Stimulated activated CD8-positive, alpha-beta memory T cell treated with anti-CD3 and anti-CD28 coated beads, Interleukin-12 subunit alpha, Interleukin-12 subunit beta, amount 100 ng/mL, for 24 hours (primary cell): Measurements from ENCODE around the gene IGF2R.
"Not testable (repeated sequence)": the region's sequence is repeated elsewhere in the genome, so short reads cannot be mapped to it uniquely, and the experiment has no call there.

Experiments
- DNase-seq: peaks from one replicate; pipeline ENCODE4 v3.0.0-alpha.2; 2020; ENCODE audit errors: extremely low read depth

The IGF2R gene

DNA sequence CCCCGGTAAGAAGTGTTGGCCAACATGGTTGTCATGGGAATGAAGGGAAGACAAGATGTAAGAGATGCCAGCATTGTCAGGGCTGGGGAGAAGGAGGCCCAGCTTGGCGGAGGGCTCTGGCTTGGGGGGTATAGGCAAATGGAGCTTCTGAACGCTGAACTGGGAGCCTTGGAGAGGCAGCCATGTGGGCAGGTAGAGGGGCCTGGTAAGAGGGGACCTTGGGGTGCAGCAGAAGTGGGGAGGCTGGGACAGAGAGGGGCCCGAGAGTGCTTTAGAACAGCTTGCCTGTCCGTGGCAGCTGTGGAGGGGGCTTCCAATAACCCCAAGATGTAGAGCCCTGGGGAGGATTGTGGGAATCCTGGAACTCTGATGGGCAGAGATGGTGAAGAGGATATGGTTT, 155.7 kb downstream of the IGF2R start:
- no peak for DNase-seq

DNA sequence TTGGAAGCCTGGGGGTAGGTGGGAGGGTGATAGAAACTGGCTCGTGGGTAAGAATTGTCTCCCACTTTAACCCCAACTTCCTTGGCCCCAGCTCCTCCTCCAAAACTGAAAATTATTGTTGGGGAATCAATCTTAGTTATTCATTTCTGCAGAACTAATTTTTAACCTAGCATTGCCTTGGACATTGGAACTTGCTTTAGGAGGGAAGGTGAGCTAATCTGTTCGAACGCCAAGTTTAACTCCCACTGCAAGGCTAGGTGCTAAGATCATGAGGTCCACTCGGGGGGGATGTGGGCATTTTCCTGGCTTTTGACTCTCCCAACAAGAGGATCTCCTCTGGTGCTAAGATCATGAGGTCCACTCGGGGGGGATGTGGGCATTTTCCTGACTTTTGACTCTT, 156.2 kb downstream of the IGF2R start:
- not testable (repeated sequence) for DNase-seq

DNA sequence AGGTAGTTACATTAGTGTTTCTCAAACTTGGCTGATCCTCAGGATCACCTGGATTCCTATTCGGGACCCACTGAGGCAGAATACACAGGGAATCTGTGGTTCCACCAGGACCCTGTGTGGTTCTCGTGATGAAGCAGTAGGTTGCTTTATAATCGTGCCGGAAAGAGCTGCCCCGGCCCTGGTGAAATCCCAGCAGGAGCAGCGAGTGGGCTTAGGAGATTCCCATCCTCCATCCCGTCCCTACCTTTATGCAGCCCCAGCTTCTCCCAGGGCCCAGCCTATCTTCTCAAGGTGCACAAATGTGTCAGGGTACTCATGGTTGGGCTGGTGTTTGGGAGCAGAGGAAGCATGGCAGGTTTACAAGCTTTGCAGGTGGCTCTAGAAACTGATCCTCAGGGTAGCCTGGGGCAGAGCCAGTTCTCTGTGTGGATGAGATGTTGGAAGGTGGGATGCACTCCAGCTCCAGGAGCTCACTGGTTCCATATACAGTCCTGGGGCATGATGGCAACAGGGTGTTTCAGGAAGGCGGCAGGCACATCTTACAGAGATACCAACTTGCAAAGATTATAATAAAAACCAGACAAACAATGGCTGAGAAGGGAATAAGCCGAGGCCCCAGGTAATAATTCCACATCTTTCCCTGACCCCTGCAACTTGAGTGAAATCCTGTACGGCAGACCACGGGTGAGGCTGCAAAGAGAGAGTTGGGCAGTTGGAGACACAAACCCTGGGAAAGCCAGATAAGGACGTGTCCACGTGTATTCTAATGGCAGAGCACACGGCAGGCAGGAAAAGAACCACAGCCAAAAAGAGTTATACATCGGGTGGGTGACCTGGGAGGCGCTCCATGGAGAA, 158.6 kb downstream of the IGF2R start:
- DNase-seq, result no peak

DNA sequence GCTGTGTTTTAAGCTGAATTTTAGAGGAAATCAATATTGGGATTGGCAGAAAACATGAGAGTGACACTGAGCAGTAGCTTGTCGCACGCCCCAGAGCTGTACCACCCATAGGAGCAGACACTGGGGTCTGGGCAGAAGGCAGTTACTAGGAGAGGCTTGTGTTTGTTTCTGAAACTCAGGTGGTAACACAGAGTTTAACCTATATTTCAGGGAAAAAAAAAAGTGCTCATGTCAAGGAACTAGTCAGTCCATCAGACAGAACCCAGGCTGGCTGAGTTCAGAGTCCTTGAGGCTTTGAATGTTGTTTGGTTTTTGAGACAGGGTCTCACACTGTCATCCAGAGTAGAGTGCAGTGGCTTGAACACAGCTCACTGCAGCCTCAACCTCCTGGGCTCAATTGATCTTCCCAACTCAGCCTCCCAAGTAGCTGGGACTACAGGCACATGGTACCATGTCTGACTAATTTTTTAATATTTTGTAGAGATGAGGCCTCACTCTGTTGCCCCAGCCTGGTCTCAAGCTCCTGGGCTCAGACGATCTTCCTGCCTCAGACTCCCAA, 159.3 kb downstream of the IGF2R start:
- no peak for DNase-seq

DNA sequence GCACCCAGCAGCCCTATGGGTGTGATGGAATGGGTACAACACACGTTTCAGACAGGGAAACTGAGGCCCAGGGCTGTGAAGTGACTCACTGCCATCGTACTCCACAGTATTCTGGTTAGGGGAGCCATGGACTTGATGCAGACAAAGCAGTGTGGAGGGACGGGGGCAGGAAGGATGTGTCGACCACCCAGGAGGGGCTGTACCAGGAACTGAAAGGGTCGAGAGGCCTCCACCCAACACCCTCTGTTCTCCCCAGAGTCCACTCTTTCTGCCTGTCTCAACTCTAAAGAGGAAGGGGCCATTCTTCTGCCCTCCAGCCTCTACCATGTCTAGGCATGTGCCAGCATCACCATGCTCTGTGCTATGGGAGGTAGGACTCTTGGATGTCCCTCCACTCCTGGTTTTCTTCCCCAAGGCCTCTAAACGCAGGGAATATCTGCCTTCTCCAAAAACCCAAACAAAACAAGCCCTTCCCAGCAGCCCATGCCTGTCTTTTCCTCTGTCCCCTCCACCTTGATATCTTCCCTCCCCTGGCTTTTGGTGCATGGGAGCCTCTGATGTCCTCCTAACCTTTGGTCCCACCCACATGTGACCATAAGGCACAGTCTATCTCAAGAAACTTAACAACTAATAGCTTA, 160.1 kb downstream of the IGF2R start:
- DNase-seq, result no peak

DNA sequence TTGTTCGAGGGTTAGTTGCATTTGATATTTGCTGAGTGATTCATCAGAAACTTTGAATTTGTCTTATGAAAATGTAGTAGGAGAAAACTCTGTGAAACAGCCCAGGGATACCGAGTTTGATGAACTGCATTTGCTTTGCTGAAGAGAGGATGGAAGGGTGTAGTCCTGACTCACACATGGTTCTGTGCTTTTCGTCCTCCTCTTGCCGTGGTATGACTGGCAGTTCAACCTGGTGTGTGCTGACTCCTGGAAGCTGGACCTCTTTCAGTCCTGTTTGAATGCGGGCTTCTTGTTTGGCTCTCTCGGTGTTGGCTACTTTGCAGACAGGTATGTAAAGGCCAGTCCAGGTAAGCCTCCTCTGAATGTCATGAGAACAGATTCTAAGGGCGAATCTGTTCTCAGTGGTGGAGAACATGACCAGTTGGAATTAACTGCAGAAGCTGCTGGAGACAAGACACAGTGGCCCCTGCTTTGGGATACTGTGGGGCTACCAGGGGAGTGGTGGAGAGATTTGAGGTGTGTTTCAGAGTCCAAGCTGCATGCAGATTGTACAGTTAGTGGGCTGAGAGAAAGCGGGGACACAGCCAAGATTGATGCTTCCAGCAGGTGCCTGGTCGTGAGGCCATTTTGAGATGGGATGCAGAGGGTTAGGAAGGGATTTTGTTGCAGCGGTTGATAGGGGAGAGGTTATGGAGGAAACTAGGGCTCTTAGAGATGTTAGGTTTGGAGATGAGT, 161.2 kb downstream of the IGF2R start:
- DNase-seq, result no peak

DNA sequence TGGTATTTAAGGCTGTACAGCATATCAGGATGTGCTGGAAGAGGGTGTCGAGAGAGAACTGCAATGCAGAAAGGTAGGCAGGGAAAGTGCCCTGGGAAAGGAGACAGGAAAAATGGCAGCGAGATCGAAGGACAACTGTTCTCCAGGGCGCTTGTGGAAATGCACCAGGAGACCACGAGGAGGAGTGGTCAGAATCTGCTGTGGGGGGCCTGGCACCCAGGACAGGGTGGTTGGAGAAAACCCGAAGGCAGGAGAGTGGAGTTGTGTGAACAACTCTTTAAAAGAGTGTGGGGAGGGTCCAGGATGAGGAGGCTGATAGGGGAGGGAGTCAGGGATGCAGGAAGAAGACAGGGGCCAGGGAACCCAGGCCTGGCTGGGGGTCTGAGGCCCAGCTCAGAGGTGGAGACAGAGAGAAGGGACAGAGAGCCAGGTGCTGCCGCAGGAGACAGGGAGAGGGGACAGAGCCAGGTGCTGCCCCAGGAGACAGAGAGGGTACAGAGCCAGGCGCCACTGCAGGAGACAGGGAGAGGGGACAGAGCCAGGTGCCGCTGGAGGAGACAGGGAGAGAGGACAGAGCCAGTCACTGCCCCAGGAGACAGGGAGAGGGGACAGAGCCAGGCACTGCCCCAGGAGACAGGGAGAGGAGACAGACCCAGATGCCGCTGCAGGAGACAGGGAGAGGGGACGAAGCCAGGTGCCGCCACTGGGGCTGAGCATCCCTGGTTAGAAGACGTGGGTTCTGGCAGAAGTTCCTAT, 162.0 kb downstream of the IGF2R start:
- DNase-seq, result no peak

DNA sequence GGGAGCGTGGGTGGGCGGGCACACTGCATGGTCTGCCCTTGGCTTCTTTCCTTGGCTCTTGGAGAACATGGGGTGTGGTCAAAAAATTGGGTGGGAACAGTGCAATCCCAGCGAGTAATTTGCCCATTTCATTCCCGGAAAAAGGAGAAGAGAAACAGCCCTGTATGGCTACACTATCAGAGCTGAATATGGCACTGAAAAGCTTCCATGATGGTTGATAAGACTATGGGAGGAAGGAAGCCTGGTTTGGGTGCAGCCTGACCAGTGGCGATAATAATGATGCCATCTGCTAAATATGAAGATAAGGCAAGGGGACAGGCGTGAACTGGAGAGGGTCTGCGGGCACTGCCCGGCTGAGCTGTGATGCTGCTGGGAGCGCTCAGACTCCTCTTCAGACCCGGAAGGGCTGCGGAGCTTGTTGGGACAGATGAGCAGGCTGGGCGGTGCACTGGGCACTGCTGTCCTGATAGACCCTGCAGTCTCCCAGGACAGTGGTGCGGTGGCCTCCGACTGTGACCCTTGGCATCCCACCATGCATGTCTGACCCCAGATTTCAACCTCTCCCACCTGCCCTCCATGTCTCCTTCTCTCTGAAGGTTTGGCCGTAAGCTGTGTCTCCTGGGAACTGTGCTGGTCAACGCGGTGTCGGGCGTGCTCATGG, 162.9 kb downstream of the IGF2R start:
- DNase-seq, result no peak

DNA sequence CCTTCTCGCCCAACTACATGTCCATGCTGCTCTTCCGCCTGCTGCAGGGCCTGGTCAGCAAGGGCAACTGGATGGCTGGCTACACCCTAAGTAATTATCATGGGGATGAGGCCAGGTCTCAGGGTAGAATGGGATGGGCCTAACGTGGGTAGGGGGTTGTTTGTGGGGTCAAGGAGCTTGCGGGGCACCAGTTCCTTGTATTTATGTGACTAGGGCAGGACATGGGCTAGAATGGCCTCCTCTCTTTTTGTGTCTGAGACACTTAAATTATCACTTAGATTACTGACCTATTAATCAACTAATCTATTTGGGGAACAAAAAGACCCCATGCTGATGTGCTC, 163.4 kb downstream of the IGF2R start:
- DNase-seq, result no peak

DNA sequence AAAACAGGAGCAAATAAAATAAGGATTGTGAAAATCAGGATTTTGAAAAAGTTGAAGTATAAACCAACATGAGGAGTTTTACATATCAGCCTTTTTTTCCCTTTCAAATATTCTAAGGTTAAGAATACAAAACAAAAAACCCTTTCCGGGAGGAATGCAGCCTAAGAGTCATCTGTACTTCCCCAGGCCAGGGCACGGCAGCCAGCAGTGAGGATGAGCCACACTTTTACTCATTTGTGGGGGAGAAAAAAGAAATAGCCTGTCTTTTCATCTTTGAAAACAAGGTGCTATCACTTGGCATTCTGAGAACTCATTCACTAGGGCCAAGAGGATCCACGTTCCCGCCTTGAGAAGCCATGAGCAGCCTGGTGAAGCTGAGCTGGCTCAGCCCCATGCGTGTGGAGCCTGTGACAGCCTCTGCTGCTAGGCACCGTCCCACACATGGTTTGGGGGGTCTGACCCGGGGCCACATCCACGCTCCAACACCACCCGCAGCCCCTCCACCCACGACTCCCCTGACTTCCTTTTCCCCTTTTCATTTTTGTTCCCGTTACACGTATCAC, 164.0 kb downstream of the IGF2R start:
- no peak for DNase-seq

DNA sequence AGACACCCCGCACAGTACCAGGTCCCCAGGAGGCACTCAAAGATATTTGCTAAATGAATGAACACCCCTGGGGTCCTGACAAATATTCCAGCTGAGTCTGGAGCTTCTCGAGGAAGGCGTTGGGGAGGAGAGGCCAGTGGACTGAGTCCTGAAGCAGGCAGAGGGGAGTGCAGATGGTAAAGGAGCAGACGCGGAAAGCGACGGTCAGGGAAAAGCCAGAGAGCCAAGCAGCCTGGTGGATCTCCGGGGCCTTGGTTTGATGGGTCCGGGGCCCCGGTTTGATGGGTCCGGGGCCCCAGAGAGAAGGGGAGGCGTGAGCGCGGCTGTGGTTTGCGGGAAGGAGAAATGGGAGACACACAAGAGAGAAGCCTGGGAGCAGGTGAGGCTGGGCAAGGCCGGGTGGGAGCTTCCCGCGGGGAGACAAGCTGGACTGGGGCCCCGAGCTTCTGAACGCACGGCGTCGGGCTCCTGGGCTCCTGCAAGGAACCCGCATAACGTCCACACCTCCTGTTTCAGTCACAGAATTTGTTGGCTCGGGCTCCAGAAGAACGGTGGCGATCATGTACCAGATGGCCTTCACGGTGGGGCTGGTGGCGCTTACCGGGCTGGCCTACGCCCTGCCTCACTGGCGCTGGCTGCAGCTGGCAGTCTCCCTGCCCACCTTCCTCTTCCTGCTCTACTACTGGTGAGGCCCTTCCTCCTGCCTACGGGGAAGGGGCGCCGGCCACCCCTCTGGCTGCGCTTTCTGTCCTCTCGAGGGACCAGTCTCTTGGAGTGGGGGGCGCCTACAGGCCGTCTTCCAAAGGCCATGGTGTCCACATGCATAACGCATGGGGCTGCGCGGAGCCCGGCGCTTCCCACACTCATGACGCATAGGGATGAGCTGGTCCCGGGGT, 164.8 kb downstream of the IGF2R start:
- DNase-seq, result no peak

DNA sequence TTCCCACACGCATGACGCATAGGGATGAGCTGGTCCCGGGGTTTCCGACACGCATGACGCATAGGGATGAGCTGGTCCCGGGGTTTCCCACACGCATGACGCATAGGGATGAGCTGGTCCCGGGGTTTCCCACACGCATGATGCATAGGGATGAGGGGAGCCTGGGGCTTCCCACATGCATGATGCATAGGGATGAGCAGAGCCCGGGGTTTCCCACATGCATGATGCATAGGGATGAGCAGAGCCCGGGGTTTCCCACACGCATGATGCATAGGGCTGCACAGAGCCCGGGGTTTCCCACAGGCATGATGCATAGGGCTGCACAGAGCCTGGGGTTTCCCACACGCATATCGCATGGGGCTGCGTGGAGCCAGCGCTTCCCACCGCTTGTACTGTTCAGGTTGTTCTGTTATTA, 165.5 kb downstream of the IGF2R start:
- not testable (repeated sequence) for DNase-seq

DNA sequence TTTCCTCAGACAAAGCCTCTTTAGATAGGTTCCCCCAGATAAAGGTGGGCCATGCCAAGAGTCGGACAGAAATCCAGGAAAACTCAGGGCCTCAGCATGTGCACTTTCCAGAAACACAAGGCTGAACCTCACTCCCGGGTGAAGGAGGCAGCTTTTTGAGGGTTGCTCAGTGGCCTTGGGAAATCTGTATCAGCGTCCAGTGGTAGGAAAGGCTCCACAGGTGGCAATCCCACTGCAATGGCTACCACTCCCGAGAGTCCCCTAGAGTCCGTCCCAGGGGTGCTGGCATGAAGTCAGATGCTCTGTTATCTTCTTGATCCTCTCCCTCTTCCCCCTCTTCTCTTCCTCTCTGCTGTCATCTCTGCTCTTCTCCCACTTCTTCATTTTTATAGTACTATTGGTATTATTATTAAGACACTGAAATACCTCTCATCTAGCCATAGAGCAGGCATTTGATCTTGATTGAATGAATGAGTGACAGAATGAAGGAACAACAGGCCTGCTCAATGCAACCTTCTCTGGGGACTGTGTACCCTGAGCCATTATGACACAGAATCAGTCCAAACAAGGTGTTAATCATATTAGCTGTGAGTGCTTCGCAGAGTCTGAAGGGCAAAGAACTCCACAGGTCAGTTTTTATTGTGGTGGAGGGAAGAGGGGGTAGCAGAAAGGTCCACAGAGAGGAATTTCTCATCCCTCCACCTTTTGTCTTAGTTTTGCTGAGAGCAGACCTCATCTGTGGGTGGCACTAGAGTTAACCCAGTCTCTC, 166.1 kb downstream of the IGF2R start:
- no peak for DNase-seq

DNA sequence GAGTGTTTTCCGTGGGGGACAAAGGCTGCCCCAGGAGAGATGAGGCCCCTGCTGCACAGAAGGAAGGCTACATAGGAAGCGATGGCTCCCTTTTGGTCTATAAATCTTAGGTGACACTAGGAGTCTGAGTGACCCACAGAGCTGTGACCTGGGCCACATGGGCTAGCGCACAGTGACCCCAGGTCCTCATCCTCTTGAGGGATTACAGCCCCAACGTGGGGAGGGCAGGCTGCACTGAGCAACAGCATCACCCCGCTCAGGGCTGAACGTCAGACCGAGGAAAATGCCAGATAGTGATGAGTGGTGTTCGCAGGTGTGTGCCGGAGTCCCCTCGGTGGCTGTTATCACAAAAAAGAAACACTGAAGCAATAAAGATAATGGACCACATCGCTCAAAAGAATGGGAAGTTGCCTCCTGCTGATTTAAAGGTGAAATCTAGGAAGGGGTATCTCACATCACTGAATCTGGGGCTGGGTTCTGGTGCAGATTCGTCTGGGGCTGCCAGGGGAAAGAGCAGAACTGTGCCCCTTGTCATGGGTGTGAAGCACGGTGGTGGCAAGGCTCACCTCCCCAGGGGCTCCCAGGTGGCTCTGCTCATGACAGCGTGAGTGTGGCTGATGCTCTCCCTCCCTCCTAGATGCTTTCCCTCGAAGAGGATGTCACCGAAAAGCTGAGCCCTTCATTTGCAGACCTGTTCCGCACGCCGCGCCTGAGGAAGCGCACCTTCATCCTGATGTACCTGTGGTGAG, 167.2 kb downstream of the IGF2R start:
- DNase-seq, result no peak

DNA sequence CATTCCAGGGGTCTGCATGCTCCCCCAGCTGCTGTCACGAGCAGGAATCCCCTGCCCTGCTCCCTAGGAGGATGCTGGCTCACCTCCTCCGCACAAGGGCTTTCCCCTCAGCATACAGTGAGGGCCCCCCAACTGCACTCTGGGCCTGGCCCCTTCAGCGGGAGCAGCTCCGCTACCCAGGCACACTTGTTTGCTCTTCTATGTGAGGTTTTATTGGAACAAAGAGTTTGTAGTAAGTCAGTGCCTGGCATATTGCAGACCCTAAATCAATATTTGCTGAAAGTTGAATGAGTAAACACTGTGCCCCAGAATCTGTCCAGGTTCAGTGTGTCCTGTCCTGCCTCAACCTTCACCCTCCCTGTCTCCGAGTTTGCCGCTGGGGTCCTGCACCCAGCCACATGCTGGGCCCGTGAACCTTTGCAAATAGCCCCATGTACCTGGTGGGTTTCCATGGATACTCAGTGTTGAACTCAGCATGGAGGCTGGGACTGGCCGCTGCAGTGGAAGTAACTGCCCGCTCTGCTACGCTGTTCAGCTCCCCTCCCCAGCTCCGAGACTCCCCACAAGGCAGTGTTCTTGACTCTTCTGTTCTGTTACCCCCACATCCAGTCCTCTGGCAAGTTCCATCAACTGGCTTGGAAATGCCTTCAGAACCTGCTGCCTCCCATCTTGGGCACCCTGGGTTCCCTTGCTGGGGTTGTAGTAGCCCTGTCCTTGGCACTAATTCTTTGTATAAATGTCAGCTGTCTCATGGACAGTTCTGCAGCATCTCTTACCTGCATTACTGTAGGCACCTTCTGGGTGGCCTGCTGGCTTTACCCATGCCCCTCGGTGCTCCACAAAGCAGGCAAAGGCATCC, 168.5 kb downstream of the IGF2R start:
- no peak for DNase-seq

DNA sequence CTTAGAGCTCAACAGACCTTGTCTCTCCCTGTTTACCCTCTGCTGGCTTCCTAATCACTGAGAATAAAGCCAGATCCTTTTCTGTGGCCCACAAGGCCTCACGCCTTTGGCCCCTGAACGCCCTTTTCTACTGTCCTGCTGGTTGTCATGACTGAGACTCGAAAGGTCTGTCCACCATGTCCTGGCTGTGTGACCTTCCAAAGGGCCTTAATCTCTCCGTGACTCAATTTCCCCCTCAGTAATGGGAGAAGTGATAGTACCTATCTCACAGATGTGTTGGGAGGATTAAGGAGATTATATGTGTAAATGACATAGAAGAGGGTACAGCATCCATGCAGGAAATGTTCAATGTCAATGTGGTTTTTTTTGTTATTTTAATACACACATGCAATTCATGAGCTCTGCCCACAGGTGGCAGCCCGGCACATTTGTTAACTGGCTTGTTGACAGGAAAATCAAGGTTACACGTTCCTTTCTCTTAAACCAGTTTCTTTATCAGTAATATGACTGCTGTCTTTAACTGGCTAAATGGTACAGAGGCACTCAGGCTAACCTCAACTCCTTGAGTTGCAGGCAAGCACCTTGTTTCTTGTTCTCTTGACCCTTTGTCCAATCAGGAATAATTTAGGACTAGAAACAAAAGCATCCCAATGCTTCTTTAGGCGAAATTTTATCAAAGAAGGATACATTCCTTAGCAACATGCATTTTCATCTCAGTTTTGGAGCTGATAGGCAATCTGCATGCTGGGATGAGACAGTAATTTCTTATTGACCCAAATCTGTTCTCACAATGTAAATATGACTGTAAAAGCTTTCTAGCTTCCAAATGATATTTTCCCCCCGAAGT, 169.3 kb downstream of the IGF2R start:
- peak; percentile 22 for DNase-seq
